Lower leg skin (tissue), 4 donors: ENCODE measurements around the gene SLC6A3. TPM values are rescaled to one million over a fixed set of nuclear protein-coding genes. Genes with fewer than 3 reads are reported as not detected.

Source experiments
- DNase-seq, 2 donors: peaks; one replicate each; pipeline ENCODE4 v3.0.0-alpha.2; 2019; ENCODE audit warnings: low spot score in 2 of 2
- H3K4me3 ChIP-seq: fragments of 200-600 bp; sonication (generic); 2 replicates; pipeline ENCODE4 v1.5.1; 2017; ENCODE audit warnings: mild to moderate bottlenecking, low read depth; ENCODE audit not compliant: poor library complexity, severe bottlenecking
- POLR2A ChIP-seq, 2 donors: fragments of 450-650 bp; IDR thresholded peaks; one replicate each; pipeline ENCODE4 v1.6.1; 2016 to 2017; ENCODE audit warnings: antibody characterized with exemption in 2 of 2, mild to moderate bottlenecking in 1 of 2, moderate library complexity in 1 of 2
- WGBS, 2 donors: methylation state at CpG; one replicate each; pipeline ENCODE4 v1.1.5; 2018; 5-methylcytosine and 5-hydroxymethylcytosine counted together
- intact Hi-C: fragments of 100-400 bp; cut with DNase I; formaldehyde crosslinking; loops from one replicate; pipeline ENCODE4 v1.15.0; 2023; ENCODE audit warnings: low total_unique reads
- total RNA-seq, 4 donors: library from RNA; depleted of rRNA; stranded (reverse); fragments of >200 nt; gene quantifications; one replicate each; pipeline ENCODE4 v1.1.0, GENCODE V29; 2016
- TF ChIP-seq, protein P1 (sequence below), 3 donors: fragments of 450-650 bp; IDR thresholded peaks; one replicate each; pipeline ENCODE4 v1.5.1; 2016; ENCODE audit warnings: antibody characterized with exemption in 3 of 3, mild to moderate bottlenecking in 3 of 3, moderate library complexity in 2 of 3

The SLC6A3 gene
- total RNA-seq, 4 donors from 2014 or later: not detected

- DNase-seq: no peak
- no peak overlapping the region for H3K4me3 ChIP-seq
- TF ChIP-seq, protein P1, sequence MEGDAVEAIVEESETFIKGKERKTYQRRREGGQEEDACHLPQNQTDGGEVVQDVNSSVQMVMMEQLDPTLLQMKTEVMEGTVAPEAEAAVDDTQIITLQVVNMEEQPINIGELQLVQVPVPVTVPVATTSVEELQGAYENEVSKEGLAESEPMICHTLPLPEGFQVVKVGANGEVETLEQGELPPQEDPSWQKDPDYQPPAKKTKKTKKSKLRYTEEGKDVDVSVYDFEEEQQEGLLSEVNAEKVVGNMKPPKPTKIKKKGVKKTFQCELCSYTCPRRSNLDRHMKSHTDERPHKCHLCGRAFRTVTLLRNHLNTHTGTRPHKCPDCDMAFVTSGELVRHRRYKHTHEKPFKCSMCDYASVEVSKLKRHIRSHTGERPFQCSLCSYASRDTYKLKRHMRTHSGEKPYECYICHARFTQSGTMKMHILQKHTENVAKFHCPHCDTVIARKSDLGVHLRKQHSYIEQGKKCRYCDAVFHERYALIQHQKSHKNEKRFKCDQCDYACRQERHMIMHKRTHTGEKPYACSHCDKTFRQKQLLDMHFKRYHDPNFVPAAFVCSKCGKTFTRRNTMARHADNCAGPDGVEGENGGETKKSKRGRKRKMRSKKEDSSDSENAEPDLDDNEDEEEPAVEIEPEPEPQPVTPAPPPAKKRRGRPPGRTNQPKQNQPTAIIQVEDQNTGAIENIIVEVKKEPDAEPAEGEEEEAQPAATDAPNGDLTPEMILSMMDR (IDR thresholded peaks at IDR 0.05): no peak
- TF ChIP-seq POLR2A (IDR thresholded peaks at IDR 0.05): no peak
- intact Hi-C loops: no loop called here
- WGBS, 2 donors: 83 to 86% methylated on average over 7 of the region's 7 CpGs
Measured at GRCh38 chr5:1368236-1368635, 77.0 kb downstream of the SLC6A3 start.

GRCh38 chr5:1367149-1367548 lies 78.1 kb downstream of the SLC6A3 start:
- intact Hi-C loops: no loop called here
- 66 to 75% methylated on average over 7 of the region's 7 CpGs for WGBS, 2 donors
- DNase-seq: no peak
- no peak overlapping the region for H3K4me3 ChIP-seq
- TF ChIP-seq POLR2A (IDR thresholded peaks at IDR 0.05): no peak
- TF ChIP-seq, protein P1 (IDR thresholded peaks at IDR 0.05): no peak

GRCh38 chr5:1366514-1366913 lies 78.7 kb downstream of the SLC6A3 start:
- H3K4me3 ChIP-seq: no peak overlapping the region
- intact Hi-C loops: no loop called here
- no peak for TF ChIP-seq POLR2A (IDR thresholded peaks at IDR 0.05)
- TF ChIP-seq, protein P1 (IDR thresholded peaks at IDR 0.05): no peak
- no peak for DNase-seq
- WGBS, 2 donors: 86 to 87% methylated on average over 14 of the region's 14 CpGs

DNA sequence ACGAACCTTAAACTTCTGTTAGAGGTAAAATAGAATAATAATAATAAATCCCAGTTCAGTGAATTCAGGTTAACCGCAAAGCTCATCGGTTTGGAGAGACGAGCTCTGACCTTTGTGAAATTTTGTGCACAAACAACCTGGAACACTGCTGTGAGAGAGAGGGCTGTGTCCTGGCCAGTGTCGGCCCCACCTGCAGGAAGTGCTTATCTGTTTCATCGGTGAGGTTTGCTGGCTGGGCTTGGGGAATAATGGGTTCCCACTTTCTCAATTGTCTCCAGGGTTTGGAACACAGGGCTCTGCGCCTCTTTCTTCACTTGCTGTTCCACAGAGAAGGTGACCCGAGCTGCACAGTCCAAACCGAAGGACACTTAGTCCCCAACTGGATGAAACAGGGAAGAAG lies 81.0 kb downstream of the SLC6A3 start:
- DNase-seq: no peak
- H3K4me3 ChIP-seq: no peak overlapping the region
- TF ChIP-seq POLR2A (IDR thresholded peaks at IDR 0.05): no peak
- TF ChIP-seq, protein P1 (IDR thresholded peaks at IDR 0.05): no peak
- 75 to 84% methylated on average over 9 of the region's 9 CpGs for WGBS, 2 donors
- intact Hi-C loops: no loop called here

DNA sequence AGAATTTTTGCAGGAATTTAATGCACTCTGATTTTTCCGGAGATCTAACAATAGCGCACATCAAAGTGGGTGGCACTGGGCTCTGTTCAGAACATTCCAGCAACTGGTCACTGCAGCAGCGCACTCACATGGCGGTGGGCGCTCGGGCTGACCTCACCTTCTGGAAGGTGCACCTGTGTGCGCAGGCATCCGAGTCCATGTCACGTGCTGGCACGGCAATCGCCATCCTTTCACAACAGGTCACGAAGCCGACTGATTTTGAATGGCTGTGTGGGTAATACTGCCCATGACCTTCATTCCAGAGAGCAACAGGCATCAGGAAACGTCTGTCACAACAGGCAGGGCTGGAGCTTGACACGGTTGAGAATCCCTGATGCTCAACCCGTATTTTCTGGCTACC lies 81.7 kb downstream of the SLC6A3 start:
- WGBS, 2 donors: 80 to 82% methylated on average over 16 of the region's 16 CpGs
- no peak for DNase-seq
- no peak for TF ChIP-seq POLR2A (IDR thresholded peaks at IDR 0.05)
- intact Hi-C loops: no loop called here
- H3K4me3 ChIP-seq: no peak overlapping the region

DNA sequence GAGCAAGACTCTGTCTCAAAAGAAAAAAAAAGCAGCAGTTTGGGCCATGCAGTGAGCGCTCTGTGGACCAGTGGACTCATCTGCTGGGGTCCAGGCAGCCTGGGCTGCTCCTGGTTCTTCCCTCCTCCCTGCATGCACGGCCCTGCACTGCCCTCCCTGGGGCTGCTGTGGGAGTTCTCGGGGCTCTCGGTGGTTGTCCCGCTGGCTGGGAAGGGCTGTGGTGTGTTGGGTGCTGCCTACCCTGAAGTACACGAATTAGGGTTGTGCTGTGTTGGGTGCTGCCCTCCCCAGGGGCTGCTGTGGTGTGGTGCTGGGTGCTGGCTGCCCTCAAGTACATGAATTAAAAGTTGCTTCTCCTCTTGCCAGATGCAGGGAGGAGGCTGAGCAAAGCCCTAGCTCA lies 82.1 kb downstream of the SLC6A3 start:
- WGBS, 2 donors: 29 to 39% methylated on average over 6 of the region's 6 CpGs
- H3K4me3 ChIP-seq: no peak overlapping the region
- intact Hi-C loops: no loop called here
- no peak for TF ChIP-seq POLR2A (IDR thresholded peaks at IDR 0.05)
- TF ChIP-seq, protein P1 (IDR thresholded peaks at IDR 0.05): no peak
- no peak for DNase-seq
